Right lobe of liver (tissue), 4 donors: Measurements from ENCODE around the gene LY6G6C.

Experiments
- POLR2A ChIP-seq: fragments of 450-650 bp; IDR thresholded peaks from one replicate; pipeline ENCODE4 v1.6.1; 2017; ENCODE audit warnings: antibody characterized with exemption, mild to moderate bottlenecking
- TF ChIP-seq, protein P1 (sequence below), 4 donors: fragments of 200-600 bp in 3 of 4; fragments of 450-650 bp in 1 of 4; IDR thresholded peaks; one replicate each; pipeline versions ENCODE4 v1.5.1 to v1.8.0; 2016 to 2022; ENCODE audit warnings: antibody characterized with exemption in 4 of 4, mild to moderate bottlenecking in 2 of 4
- donor health status: DM: no; HTN: no; CAD: no.
- donor health status: DM: no; HTN: no; CAD: no.
- donor health status: DM: no; HTN: yes; CAD: no.

DNA sequence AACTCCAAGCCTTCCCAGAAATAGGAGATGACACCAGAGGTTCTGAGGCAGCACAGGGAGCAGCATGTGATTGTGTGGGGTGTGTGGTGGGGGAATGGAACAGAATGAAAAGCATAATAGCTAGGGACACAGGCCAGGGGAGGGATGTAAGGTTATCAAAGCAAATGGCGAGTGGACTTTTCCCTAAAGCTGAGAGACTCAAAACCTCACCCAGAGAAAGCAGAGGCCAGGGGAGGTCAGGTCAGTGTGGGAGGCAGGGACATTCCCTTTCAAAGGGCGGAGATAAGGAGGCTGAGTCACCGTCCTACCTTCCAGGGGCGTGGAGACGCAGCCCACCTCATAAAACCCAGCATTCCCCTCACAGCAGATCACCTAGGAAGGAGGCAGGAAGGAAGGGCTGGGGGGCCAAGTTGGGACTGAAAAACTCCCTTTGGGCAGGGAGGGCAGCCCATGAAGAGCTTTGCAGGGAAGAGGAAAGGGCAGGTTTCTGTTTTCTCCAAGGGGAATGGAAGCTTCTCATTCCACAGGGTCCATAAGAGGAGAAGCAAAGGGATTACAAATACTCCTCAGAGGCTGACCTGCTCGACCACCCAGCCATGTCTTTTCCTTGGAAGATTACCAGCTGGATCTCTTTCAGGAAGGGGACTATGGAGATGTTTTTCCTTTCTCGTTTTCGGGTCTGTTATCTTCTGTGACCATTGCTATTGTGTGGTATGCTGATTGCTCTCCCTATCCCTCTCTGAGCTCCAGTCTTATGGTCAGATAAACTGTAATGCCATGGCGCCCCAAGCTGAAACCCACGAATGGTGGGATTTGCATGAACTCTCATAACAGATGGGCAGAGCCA, 31.1 kb downstream of the LY6G6C start:
- no peak for TF ChIP-seq POLR2A
- TF ChIP-seq, protein P1, sequence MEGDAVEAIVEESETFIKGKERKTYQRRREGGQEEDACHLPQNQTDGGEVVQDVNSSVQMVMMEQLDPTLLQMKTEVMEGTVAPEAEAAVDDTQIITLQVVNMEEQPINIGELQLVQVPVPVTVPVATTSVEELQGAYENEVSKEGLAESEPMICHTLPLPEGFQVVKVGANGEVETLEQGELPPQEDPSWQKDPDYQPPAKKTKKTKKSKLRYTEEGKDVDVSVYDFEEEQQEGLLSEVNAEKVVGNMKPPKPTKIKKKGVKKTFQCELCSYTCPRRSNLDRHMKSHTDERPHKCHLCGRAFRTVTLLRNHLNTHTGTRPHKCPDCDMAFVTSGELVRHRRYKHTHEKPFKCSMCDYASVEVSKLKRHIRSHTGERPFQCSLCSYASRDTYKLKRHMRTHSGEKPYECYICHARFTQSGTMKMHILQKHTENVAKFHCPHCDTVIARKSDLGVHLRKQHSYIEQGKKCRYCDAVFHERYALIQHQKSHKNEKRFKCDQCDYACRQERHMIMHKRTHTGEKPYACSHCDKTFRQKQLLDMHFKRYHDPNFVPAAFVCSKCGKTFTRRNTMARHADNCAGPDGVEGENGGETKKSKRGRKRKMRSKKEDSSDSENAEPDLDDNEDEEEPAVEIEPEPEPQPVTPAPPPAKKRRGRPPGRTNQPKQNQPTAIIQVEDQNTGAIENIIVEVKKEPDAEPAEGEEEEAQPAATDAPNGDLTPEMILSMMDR (IDR thresholded peaks at IDR 0.05): no peak
